ENCODE measurements around the gene APBB1IP. TPM values are rescaled to one million over a fixed set of nuclear protein-coding genes. Genes with fewer than 3 reads are reported as not detected.

The APBB1IP gene
- total RNA-seq, 1 experiment from 2014 or later, result not detected

DNA sequence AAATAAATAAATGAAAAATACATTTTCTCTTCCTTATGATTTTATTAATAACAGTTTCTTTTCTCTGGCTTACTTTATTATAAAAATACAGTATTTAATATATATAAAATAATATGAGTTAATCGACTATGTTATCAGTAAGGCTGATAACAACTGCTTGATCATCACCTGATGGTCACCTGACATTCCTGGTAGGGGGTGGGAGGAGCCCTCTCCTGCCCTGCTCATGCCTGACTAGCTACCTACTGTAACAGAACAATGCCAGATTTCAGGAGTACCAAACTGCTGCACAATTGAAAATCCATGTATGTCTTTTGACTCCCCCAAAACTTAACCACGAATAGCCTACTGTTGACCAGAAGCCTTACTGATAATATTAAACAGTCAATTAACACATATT lies 1.3 kb upstream of the APBB1IP start:
- Histone ChIP-seq H3K27ac (ENCODE audit: insufficient read length, low read depth, low read length) (no peak overlapping the region), H3K4me2 (ENCODE audit: insufficient read depth, insufficient read length, low read length) (no peak overlapping the region), H3K9ac (ENCODE audit: extremely low read depth, insufficient read length, low read length) (no peak overlapping the region), H4K91ac (ENCODE audit: insufficient read length, low read depth, low read length) (no peak overlapping the region), H2BK20ac (ENCODE audit: low read depth, low read length, poor library complexity, severe bottlenecking) (no peak overlapping the region), H3K23ac (ENCODE audit: insufficient read length, low read depth, low read length) (no peak overlapping the region), H4K8ac (replicated peaks; ENCODE audit: insufficient read length, low read depth, low read length) (no peak overlapping the region), H3K79me1 (ENCODE audit: insufficient read depth, low read depth, low read length, poor library complexity, severe bottlenecking) (no peaks in the 10 kb centered on the region), H3K9me3 (ENCODE audit: control insufficient read depth, low read depth, low read length) (no peaks in the 10 kb centered on the region), H2BK12ac (ENCODE audit: insufficient read length, low read depth, low read length) (no peak overlapping the region), H2BK120ac (ENCODE audit: low read depth, low read length, poor library complexity, severe bottlenecking) (no peak overlapping the region), H3K79me2 (ENCODE audit: insufficient read depth, low read length) (no peaks in the 10 kb centered on the region), H3K56ac (ENCODE audit: insufficient read length, low read depth, low read length) (no peak overlapping the region), H3T11ph (ENCODE audit: low read length) (no peak overlapping the region), H4K20me1 (ENCODE audit: control insufficient read depth, insufficient read depth, insufficient read length) (no peaks in the 10 kb centered on the region), H3K4ac (ENCODE audit: low read depth, low read length) (no peak overlapping the region), H2BK5ac (ENCODE audit: insufficient read length, low read length) (no peak overlapping the region), H2AK5ac (ENCODE audit: insufficient read length, low read length) (no peak overlapping the region), H2AFZ (ENCODE audit: low read length) (no peak overlapping the region), H2BK15ac (ENCODE audit: low read depth, low read length) (no peak overlapping the region), H3K14ac (ENCODE audit: insufficient read depth, low read length) (no peak overlapping the region), H3K23me2 (ENCODE audit: insufficient read length, low read depth, low read length, poor library complexity, severe bottlenecking) (peaks cover 4% of the 10 kb centered on the region), H4K5ac (ENCODE audit: insufficient read length, low read depth, low read length) (no peak overlapping the region), H3K27me3 (ENCODE audit: insufficient read depth, low read length) (peaks cover 2% of the 10 kb centered on the region; the same call in 1 of the 2 replicates), H3K4me1 (ENCODE audit: insufficient read depth, low read length) (no peaks in the 10 kb centered on the region), H3K18ac (ENCODE audit: insufficient read length, low read depth, low read length) (no peak overlapping the region)
- TF ChIP-seq, protein P1, sequence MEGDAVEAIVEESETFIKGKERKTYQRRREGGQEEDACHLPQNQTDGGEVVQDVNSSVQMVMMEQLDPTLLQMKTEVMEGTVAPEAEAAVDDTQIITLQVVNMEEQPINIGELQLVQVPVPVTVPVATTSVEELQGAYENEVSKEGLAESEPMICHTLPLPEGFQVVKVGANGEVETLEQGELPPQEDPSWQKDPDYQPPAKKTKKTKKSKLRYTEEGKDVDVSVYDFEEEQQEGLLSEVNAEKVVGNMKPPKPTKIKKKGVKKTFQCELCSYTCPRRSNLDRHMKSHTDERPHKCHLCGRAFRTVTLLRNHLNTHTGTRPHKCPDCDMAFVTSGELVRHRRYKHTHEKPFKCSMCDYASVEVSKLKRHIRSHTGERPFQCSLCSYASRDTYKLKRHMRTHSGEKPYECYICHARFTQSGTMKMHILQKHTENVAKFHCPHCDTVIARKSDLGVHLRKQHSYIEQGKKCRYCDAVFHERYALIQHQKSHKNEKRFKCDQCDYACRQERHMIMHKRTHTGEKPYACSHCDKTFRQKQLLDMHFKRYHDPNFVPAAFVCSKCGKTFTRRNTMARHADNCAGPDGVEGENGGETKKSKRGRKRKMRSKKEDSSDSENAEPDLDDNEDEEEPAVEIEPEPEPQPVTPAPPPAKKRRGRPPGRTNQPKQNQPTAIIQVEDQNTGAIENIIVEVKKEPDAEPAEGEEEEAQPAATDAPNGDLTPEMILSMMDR (conservative IDR thresholded peaks at IDR 0.05), result no peak
- Mint-ChIP-seq H3K4me3 (no peak overlapping the region), H3K27me3 (ENCODE audit: low read depth) (peaks cover 30% of the 10 kb centered on the region), H3K9me3 (no peaks in the 10 kb centered on the region), H3K36me3 (ENCODE audit: insufficient read depth in 1 of 3, low read depth in 3 of 3) (no peaks in the 10 kb centered on the region), H3K4me1 (0 out of 4 replicates have a peak, but pooled peaks cover 0 to 4% of the 10 kb centered on the region in 2 experiments), H3K27ac (no peak overlapping the region)
- no CpG with 5 or more reads among the region's 2 CpGs for WGBS (ENCODE audit: extremely low coverage, insufficient read length, low lambda C conversion rate)
- no peak for DNase-seq

Measured in H9 (cell line).